PC-9 (cell line): Measurements from ENCODE around the gene CEP350. TPM values are rescaled to one million over a fixed set of nuclear protein-coding genes. Genes with fewer than 3 reads are reported as not detected.
A peak's percentile ranks its signal among the peaks of the same experiment; 100 is the strongest.

ENCODE experiments used
- BruUV-seq: library from RNA; stranded (reverse); fragments of 400-500 nt; replicated peaks from 2 replicates; lab custom pipeline; 2021; lab: Mats Ljungman, UMichigan
- CTCF ChIA-PET: fragments of 300-600 bp; sonication (Branson Sonifier 250); formaldehyde crosslinking; loops from one replicate; lab custom pipeline; 2022; ENCODE audit warnings: antibody characterized with exemption; lab: Charles Lee
- POLR2A ChIA-PET: fragments of 300-600 bp; sonication (Branson Sonifier 250); formaldehyde crosslinking; loops from one replicate; lab custom pipeline; 2022; ENCODE audit warnings: antibody characterized with exemption; ENCODE audit not compliant: unreplicated experiment; lab: Charles Lee
- DNase-seq, 2 experiments: peaks; one replicate each; pipeline versions ENCODE4 v3.0.0 to v3.0.0-alpha.2; 2015 to 2022; ENCODE audit warnings: mixed read lengths in 1 of 2
- H2AFZ ChIP-seq: fragments of 200-600 bp; sonication (generic); 2 replicates; pipeline ENCODE4 v1.8.1; 2017; ENCODE audit warnings: antibody characterized with exemption
- H3F3A ChIP-seq: fragments of 200-600 bp; sonication (generic); 2 replicates; pipeline ENCODE4 v1.8.1; 2017; ENCODE audit warnings: antibody characterized with exemption, mild to moderate bottlenecking, low read depth; ENCODE audit not compliant: insufficient read depth
- H3K27ac ChIP-seq: fragments of 200-600 bp; sonication (generic); 2 replicates; pipeline ENCODE4 v1.6.1; 2016; ENCODE audit warnings: mixed run types
- H3K27me3 ChIP-seq: fragments of 200-600 bp; sonication (generic); 2 replicates; pipeline ENCODE4 v1.6.1; 2016; ENCODE audit warnings: low read depth, mixed run types; ENCODE audit not compliant: insufficient read depth
- H3K36me3 ChIP-seq: fragments of 200-600 bp; sonication (generic); 2 replicates; pipeline ENCODE4 v1.6.1; 2016; ENCODE audit warnings: low read depth, mixed run types
- H3K4me1 ChIP-seq: fragments of 200-600 bp; sonication (generic); replicated peaks from 2 replicates; pipeline ENCODE4 v1.6.1; 2016; ENCODE audit warnings: mixed run types; ENCODE audit not compliant: insufficient read depth
- H3K4me2 ChIP-seq: fragments of 200-600 bp; sonication (generic); 2 replicates; pipeline ENCODE4 v1.6.1; 2017; ENCODE audit warnings: mixed run types
- H3K4me3 ChIP-seq: fragments of 200-600 bp; sonication (generic); 2 replicates; pipeline ENCODE4 v1.6.1; 2016; ENCODE audit warnings: mixed run types
- H3K79me2 ChIP-seq: fragments of 200-600 bp; sonication (generic); 2 replicates; pipeline ENCODE4 v1.6.1; 2017; ENCODE audit warnings: low read depth, mixed run types
- H3K9me2 ChIP-seq: fragments of 200-600 bp; sonication (generic); 2 replicates; pipeline ENCODE4 v1.8.1; 2017; ENCODE audit warnings: mild to moderate bottlenecking; ENCODE audit not compliant: insufficient read depth
- H3K9me3 ChIP-seq: fragments of 200-600 bp; sonication (generic); 2 replicates; pipeline ENCODE4 v1.8.1; 2016; ENCODE audit warnings: low read depth; ENCODE audit not compliant: insufficient read depth
- H4K20me1 ChIP-seq: fragments of 200-600 bp; sonication (generic); 2 replicates; pipeline ENCODE4 v1.8.1; 2017; ENCODE audit not compliant: insufficient read depth
- EZH2 ChIP-seq: fragments of 200-600 bp; sonication (generic); IDR thresholded peaks from 2 replicates; pipeline ENCODE4 v1.8.0; 2017; ENCODE audit warnings: antibody characterized with exemption, low read depth
- intact Hi-C: fragments of 100-400 bp; cut with micrococcal nuclease; formaldehyde crosslinking; loops from one replicate; pipeline ENCODE4 v1.10.0; 2022; ENCODE audit not compliant: unreplicated experiment
- total RNA-seq: library from RNA; stranded (reverse); gene quantifications from 2 replicates; pipeline ENCODE4 v1.2.3, GENCODE V29; 2021
- TF ChIP-seq, protein P1 (sequence below): fragments of 200-600 bp; sonication (generic); conservative IDR thresholded peaks from 2 replicates; pipeline ENCODE4 v1.6.1; 2017; ENCODE audit warnings: mixed run types, antibody characterized with exemption, mild to moderate bottlenecking, moderate library complexity

Gene CEP350
- total RNA-seq, 1 experiment from 2014 or later: 30.6 TPM

DNA sequence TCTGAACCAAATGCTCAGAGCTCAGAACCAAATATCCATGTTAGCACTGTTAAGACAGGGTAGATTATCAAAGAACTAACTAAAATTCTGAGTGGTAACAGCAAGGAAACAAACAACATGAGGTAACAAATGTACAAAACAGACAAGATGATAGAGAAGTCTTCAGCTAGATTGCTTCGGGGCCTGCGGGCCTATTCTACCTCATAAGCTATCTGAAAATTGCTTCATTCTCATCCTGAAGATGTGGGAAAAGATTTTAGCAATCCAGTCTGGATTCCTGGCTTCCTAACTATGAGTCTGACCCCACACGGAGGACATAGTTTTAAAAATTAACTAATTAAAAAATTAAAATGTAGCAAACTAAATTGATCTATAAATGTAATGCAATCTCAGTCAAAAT lies 190.8 kb downstream of the CEP350 start:
- H2AFZ ChIP-seq: peak overlapping the region; percentile 55; the same call in 1 of the 2 replicates

DNA sequence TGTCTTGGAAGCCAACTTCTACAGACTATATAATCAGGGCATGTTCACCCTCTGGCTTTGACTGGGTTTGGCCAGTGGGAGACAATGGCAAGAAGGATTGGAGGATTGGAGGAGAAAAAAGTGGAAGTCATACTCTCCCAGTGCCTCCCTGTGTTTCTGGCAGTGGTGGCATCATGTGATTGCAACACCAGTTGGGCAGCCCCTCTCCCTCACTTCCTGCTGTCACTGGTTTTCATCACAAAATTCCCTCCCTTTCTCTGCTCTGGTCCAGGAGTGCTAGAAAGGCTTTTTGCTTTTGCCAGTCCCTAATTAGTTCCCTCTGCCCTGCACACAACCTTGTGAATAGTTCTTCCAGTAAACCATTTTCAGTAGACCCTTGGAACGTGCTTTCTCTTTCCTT lies 196.4 kb downstream of the CEP350 start:
- Histone ChIP-seq H3K9me3 (no peaks in the 10 kb centered on the region), H4K20me1 (no peaks in the 10 kb centered on the region), H3K9me2 (no peaks in the 10 kb centered on the region), H3K4me1 (peaks cover 33% of the 10 kb centered on the region), H3K36me3 (no peaks in the 10 kb centered on the region), H3K27me3 (no peaks in the 10 kb centered on the region), H3F3A (peaks cover 21% of the 10 kb centered on the region), H3K27ac (peak overlapping the region; percentile 80), H2AFZ (no peak overlapping the region), H3K79me2 (peaks cover 13% of the 10 kb centered on the region), H3K4me3 (no peak overlapping the region), H3K4me2 (peak overlapping the region; percentile 54)
- CTCF ChIA-PET: no interaction called here
- BruUV-seq: no TSS peak
- TF ChIP-seq EZH2: no peak
- TF ChIP-seq, protein P1, sequence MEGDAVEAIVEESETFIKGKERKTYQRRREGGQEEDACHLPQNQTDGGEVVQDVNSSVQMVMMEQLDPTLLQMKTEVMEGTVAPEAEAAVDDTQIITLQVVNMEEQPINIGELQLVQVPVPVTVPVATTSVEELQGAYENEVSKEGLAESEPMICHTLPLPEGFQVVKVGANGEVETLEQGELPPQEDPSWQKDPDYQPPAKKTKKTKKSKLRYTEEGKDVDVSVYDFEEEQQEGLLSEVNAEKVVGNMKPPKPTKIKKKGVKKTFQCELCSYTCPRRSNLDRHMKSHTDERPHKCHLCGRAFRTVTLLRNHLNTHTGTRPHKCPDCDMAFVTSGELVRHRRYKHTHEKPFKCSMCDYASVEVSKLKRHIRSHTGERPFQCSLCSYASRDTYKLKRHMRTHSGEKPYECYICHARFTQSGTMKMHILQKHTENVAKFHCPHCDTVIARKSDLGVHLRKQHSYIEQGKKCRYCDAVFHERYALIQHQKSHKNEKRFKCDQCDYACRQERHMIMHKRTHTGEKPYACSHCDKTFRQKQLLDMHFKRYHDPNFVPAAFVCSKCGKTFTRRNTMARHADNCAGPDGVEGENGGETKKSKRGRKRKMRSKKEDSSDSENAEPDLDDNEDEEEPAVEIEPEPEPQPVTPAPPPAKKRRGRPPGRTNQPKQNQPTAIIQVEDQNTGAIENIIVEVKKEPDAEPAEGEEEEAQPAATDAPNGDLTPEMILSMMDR: no peak
- no peak for DNase-seq
- POLR2A ChIA-PET: interaction anchor here (0.7 kb wide), 2 partner anchors 120 to 279 kb away, joined by 4 to 6 read pairs; no protein-coding TSS in a partner anchor
- intact Hi-C loops: loop anchor here (2.0 to 5.0 kb wide), 3 partner anchors 22 to 54 kb away; no protein-coding TSS in a partner anchor

More for the DNA sequence above, 190.8 kb downstream of the CEP350 start:
- intact Hi-C loops: no loop called here
- H4K20me1 ChIP-seq: no peaks in the 10 kb centered on the region
- TF ChIP-seq, protein P1: no peak
- no peak for TF ChIP-seq EZH2
- peaks cover 2% of the 10 kb centered on the region for H3F3A ChIP-seq
- CTCF ChIA-PET: no interaction called here
- H3K79me2 ChIP-seq: no peaks in the 10 kb centered on the region
- no peaks in the 10 kb centered on the region for H3K9me3 ChIP-seq
- no peak for DNase-seq
- POLR2A ChIA-PET: interaction anchor here (0.5 kb wide), 1 partner anchor 60 kb away, joined by 3 read pairs; no protein-coding TSS in a partner anchor
- BruUV-seq: no TSS peak
- H3K27ac ChIP-seq: no peak overlapping the region
- peaks cover 2% of the 10 kb centered on the region for H3K4me1 ChIP-seq
- no peak overlapping the region for H3K4me3 ChIP-seq
- H3K4me2 ChIP-seq: no peak overlapping the region
- H3K36me3 ChIP-seq: no peaks in the 10 kb centered on the region
- H3K27me3 ChIP-seq: no peaks in the 10 kb centered on the region
- H3K9me2 ChIP-seq: no peaks in the 10 kb centered on the region

DNA sequence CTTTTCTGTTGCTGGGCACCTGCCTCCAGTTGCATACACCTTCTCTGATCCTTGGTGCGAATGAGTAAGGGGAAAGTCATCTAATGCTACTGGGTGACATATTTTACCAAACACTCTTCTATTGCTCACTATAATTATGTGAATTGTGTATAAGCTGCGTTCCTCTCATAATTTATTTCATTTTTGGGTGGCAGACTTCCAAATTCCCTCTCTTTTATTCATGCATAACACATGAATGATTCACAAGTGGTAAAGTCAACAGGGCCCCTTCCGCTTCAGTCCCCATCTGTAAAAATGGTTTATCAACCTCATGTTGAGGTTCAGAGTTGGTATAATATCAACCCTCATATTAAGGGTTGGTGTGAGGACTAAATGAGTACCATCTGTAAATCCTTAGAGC lies 196.9 kb downstream of the CEP350 start:
- Histone ChIP-seq H3K79me2 (peaks cover 19% of the 10 kb centered on the region), H3K4me3 (no peak overlapping the region), H3F3A (peaks cover 24% of the 10 kb centered on the region), H3K4me2 (peak overlapping the region; percentile 57), H3K9me3 (no peaks in the 10 kb centered on the region), H4K20me1 (no peaks in the 10 kb centered on the region), H3K9me2 (no peaks in the 10 kb centered on the region), H3K36me3 (no peaks in the 10 kb centered on the region), H3K27me3 (no peaks in the 10 kb centered on the region), H2AFZ (0 out of 2 replicates have a peak overlapping the region, but pooled peaks have one; percentile 31), H3K27ac (peak overlapping the region; percentile 80), H3K4me1 (peaks cover 38% of the 10 kb centered on the region)
- no TSS peak for BruUV-seq
- intact Hi-C loops: loop anchor here (2.0 to 5.0 kb wide), 3 partner anchors 23 to 54 kb away; no protein-coding TSS in a partner anchor
- TF ChIP-seq, protein P1: no peak
- no peak for TF ChIP-seq EZH2
- ChIA-PET CTCF (no interaction called here), POLR2A (interaction anchor here (0.7 kb wide), 2 partner anchors 121 to 280 kb away, joined by 4 to 6 read pairs; no protein-coding TSS in a partner anchor)
- DNase-seq: peak in 1 of 2 experiments; percentile 93
